ENCODE results near the gene RNF213.

DNA sequence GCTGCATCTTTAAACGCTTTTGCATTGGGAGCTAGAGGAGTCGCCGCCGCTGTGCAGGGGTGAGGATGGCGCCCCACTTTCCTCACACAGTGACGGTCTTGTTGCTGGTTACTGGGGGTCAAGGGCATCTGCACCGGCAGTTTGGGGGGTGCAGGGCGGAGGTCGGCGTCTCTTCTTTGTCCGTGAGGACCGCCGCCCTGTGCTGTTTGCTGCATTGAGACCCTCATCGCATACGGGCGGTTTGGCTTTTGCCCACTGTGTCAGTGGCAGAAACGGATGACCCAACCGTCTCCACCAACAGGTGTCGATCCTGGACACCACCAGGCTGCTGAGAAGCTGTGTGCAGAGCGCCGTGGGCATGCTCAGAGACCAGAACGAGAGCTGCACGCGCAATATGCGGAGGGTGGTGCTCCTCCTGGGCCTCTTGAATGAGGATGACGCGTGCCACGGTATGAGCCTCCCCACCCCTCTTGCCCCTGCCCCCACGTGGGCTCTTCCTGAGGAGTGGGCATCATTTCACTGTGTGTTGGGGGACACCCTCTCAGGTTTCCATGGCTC lies 93.1 kb downstream of the RNF213 start:
- TF ChIP-seq, protein P1, sequence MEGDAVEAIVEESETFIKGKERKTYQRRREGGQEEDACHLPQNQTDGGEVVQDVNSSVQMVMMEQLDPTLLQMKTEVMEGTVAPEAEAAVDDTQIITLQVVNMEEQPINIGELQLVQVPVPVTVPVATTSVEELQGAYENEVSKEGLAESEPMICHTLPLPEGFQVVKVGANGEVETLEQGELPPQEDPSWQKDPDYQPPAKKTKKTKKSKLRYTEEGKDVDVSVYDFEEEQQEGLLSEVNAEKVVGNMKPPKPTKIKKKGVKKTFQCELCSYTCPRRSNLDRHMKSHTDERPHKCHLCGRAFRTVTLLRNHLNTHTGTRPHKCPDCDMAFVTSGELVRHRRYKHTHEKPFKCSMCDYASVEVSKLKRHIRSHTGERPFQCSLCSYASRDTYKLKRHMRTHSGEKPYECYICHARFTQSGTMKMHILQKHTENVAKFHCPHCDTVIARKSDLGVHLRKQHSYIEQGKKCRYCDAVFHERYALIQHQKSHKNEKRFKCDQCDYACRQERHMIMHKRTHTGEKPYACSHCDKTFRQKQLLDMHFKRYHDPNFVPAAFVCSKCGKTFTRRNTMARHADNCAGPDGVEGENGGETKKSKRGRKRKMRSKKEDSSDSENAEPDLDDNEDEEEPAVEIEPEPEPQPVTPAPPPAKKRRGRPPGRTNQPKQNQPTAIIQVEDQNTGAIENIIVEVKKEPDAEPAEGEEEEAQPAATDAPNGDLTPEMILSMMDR (IDR thresholded peaks at IDR 0.05; ENCODE audit: low read depth, low read length), result no peak
- no peak for TF ChIP-seq POLR2A (IDR thresholded peaks at IDR 0.05; ENCODE audit: extremely low read depth, insufficient read length)

Data from NB4 (cell line).